IPS-NIHi7 (cell line): ENCODE data around the gene JMJD1C.
"Not testable (repeated sequence)": the region's sequence is repeated elsewhere in the genome, so short reads cannot be mapped to it uniquely, and the experiment has no call there.

ENCODE experiments used
- DNase-seq: peaks from one replicate; pipeline ENCODE4 v3.0.0; 2012; ENCODE audit warnings: mixed read lengths; ENCODE audit errors: extremely low spot score

JMJD1C gene

GRCh38 chr10:63393050-63393449 lies 72.7 kb downstream of the JMJD1C start:
- DNase-seq = no peak

DNA sequence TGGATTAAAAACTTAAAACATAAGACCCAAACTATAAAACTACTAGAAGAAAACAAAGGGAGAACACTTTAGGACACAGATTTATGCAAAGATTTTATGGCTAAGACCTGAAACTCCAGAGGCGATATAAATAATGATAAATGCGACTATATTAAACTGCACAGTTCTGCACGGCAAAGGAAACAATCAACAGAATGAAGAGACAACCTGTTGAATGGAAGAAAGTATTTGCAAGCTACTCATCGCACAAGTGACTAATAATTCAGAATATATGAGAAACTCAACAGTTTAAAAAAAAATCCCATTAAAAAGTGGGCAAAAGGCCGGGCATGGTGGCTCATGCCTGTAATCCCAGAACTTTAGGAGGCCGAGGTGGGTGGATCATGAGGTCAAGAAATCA lies 73.6 kb downstream of the JMJD1C start:
- no peak for DNase-seq

- no peak for DNase-seq
Observed at GRCh38 chr10:63391812-63392211, 74.0 kb downstream of the JMJD1C start.

DNA sequence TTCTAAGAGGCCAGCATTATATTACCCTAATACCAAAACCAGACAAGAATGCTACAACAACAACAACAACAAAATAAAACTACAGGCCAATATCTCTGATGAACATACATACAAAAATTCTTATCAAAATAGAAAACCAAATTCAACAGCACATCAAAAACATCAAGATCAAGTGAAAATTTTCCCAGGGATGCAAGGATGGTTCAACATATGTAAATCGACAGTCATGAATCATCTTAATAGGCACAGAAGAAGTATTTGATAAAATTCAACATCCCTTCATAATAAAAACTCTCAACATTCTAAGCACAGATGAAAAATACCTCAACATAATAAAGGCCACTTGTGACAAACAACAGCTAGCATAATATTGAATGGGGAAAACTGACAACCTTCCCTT lies 75.3 kb downstream of the JMJD1C start:
- no peak for DNase-seq

- DNase-seq = no peak
Observed at GRCh38 chr10:63388421-63389031, 77.3 kb downstream of the JMJD1C start.

DNA sequence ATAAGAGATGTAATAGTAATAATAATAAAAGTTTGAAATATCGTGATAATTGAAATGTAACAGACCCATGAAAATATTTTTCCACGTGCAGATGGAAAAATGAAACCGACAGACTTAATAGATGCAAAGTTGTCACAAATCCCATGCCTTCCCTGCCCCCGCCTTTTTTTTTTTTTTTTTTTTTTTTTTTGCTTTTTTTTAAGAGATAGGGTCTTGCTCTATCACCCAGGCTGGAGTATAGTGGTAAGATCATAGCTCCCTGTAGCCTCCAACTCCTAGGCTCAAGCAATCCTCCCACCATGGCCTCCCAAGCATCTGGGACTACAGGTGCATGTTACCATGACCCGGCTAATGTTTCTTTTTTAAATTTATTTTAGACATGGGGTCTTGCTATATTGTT lies 80.5 kb downstream of the JMJD1C start:
- DNase-seq = no peak

DNA sequence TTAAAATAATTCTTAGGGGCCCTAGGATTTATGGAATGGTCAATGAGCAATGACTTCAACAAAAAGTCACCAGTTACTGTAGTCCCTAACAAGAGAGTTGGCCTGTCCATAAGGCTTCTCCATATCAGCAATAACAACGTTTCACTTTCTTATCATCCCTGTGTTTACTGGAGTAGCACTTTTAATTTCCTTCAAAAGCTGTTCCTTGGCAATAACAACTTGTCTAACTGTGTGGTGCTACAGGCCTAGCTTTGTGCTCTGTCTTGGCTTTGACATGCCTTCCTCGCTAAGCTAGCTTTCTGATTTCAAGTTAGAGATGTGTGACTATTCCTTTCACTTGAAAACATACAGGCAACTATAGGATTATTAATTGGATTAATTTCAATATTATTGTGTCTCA lies 81.1 kb downstream of the JMJD1C start:
- no peak for DNase-seq

- DNase-seq = no peak
Observed at GRCh38 chr10:63384001-63384400, 81.8 kb downstream of the JMJD1C start.

- DNase-seq = no peak
Observed at GRCh38 chr10:63383141-63383540, 82.6 kb downstream of the JMJD1C start.

DNA sequence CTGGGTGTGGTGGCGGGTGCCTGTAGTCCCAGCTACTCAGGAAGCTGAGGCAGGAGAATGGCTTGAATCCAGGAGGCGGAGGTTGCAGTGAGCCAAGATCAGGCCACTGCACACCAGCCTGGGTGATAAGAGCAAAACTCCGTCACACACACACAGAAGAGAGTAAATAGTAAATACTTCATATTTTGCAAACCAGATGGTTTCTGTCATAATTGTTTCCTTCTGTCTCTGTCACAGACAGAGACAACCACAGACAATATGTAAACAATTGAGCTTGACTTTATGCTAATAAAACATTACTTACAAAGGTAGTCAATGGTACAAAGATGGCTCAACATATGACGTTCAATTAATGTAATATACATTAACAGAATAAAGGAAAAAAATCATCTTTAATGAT lies 83.7 kb downstream of the JMJD1C start:
- DNase-seq = no peak

GRCh38 chr10:63377305-63377661 lies 88.5 kb downstream of the JMJD1C start:
- DNase-seq = not testable (repeated sequence)

DNA sequence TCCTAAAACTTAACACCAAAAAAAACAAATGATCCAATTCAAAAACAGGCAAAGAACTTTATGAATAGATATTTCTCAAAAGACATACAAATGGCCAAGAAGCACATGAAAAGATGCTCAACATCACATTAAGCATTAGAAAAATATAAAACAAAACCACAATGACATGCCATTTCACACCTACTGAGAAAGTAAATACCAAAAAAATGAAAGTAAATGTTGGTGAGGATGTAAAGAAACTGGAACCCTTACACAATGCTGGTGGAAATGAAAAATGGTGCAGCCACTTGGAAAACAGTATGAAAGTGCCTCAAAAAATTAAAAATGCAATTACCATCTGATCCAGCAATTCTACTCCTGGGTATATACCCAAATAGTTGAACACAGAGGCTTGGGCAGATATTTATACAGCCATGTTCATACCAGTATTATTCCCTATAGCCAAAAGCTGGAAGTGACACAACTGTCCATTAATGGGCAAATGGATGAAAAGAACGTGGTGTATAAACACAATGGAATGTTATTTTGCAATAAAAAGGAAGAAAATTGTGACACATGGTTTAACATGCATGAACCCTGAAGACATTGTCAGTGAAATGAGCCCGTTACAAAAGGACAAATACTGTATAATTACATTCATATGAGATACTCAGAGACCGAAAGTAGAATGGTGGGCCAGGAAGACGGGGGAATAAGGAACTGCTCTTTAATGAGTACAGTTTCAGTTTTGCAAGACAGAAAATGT lies 89.0 kb downstream of the JMJD1C start:
- DNase-seq = no peak

- DNase-seq = no peak
Observed at GRCh38 chr10:63375859-63376258, 89.9 kb downstream of the JMJD1C start.

- DNase-seq = no peak
Observed at GRCh38 chr10:63375458-63375857, 90.3 kb downstream of the JMJD1C start.

DNA sequence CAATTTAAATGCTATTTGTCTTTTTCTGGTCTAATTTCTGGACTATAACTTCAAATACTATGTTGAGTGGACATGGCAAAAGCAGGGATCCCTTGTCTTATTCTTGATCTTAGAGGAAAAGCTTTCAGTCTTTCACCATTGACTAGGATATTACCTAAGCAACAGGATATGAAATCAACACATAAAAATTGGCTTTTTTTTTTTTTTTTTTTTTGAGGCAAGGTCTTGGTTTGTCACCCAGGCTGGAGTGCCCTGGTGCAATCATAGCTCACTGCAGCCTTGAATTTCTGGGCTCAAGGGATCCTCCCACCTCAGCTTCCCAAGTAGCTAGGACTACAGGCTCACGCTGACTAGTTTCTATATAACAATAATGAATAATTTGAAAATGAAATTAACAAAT lies 90.8 kb downstream of the JMJD1C start:
- no peak for DNase-seq

- no peak for DNase-seq
Observed at GRCh38 chr10:63373176-63373575, 92.6 kb downstream of the JMJD1C start.

- DNase-seq = no peak
Observed at GRCh38 chr10:63369711-63370110, 96.1 kb downstream of the JMJD1C start.

GRCh38 chr10:63368365-63368764 lies 97.4 kb downstream of the JMJD1C start:
- DNase-seq = no peak

- DNase-seq = no peak
Observed at GRCh38 chr10:63366933-63367332, 98.8 kb downstream of the JMJD1C start.

- no peak for DNase-seq
Observed at GRCh38 chr10:63365976-63366765, 99.6 kb downstream of the JMJD1C start.

GRCh38 chr10:63364918-63365317 lies 100.9 kb downstream of the JMJD1C start:
- no peak for DNase-seq

- no peak for DNase-seq
Observed at GRCh38 chr10:63363951-63364350, 101.8 kb downstream of the JMJD1C start.

DNA sequence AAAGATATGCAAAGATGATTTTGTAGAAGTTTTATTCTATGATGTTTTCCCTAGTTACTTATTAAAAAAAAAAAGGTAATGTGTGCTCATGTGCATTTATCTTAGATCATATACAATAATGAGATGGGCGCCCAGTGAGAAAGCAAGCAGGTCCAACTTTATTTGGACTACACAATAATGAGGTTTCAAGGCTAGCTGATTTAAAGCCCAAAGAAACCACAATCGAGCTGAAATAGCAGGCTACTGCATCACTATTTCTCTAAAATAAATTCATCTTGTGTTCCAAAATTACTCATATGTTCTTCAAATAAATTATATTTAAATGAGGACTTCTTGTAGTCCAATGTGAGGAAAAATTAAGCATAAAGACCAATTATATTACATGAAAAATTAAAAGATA lies 110.1 kb downstream of the JMJD1C start:
- DNase-seq = no peak
